DND-41 (cell line): ENCODE results near the gene PHC3.
A peak's percentile ranks its signal among the peaks of the same experiment; 100 is the strongest.

Experiments
- ATAC-seq: fragments of 200-7000 bp; cut with Tn5 transposase; 3 replicates; pipeline ENCODE4 v1.9.1; 2021; ENCODE audit warnings: low read depth; ENCODE audit not compliant: insufficient read depth
- DNase-seq: peaks from one replicate; pipeline ENCODE4 v3.0.0-alpha.2; 2020
- H2AFZ ChIP-seq: 2 replicates; pipeline ENCODE4 v1.6.0; 2012; ENCODE audit warnings: low read depth, low read length
- H3K27ac ChIP-seq: 2 replicates; pipeline ENCODE4 v1.5.1; 2012; ENCODE audit warnings: low read length, inconsistent platforms
- H3K27me3 ChIP-seq: fragments of 200-600 bp; sonication (generic); 2 replicates; pipeline ENCODE4 v1.6.0; 2012; ENCODE audit warnings: low read length, mild to moderate bottlenecking, inconsistent platforms; ENCODE audit not compliant: insufficient read depth, poor library complexity
- H3K36me3 ChIP-seq: 2 replicates; pipeline ENCODE4 v1.5.1; 2012; ENCODE audit warnings: low read length, inconsistent platforms; ENCODE audit not compliant: insufficient read depth
- H3K4me1 ChIP-seq: 2 replicates; pipeline ENCODE4 v1.5.1; 2012; ENCODE audit warnings: mild to moderate bottlenecking, low read length; ENCODE audit not compliant: insufficient read depth
- H3K4me2 ChIP-seq: 2 replicates; pipeline ENCODE4 v1.6.0; 2012; ENCODE audit warnings: mild to moderate bottlenecking, moderate library complexity, low read length, inconsistent platforms; ENCODE audit not compliant: insufficient read depth
- H3K4me3 ChIP-seq, 2 experiments: fragments of 200-600 bp in 1 of 2; shearing (Covaris generic) in 1 of 2; 2 replicates each; pipeline ENCODE4 v1.5.1; 2012 to 2016; ENCODE audit warnings: inconsistent platforms in 2 of 2, low read length in 2 of 2, mild to moderate bottlenecking in 2 of 2, low read depth in 1 of 2, moderate library complexity in 1 of 2
- H3K79me2 ChIP-seq: 2 replicates; pipeline ENCODE4 v1.6.0; 2012; ENCODE audit warnings: low read length, inconsistent platforms; ENCODE audit not compliant: insufficient read depth
- H3K9ac ChIP-seq: 2 replicates; pipeline ENCODE4 v1.6.0; 2012; ENCODE audit warnings: low read depth, mild to moderate bottlenecking, inconsistent platforms, low read length, moderate library complexity
- H3K9me3 ChIP-seq: 2 replicates; pipeline ENCODE4 v1.5.1; 2012; ENCODE audit warnings: low read length, moderate library complexity, mild to moderate bottlenecking, inconsistent platforms; ENCODE audit not compliant: insufficient read depth, severe bottlenecking
- H4K20me1 ChIP-seq: 2 replicates; pipeline ENCODE4 v1.6.0; 2012; ENCODE audit warnings: low read length; ENCODE audit not compliant: insufficient read depth
- EZH2 ChIP-seq: IDR thresholded peaks from 3 replicates; pipeline ENCODE4 v1.6.1; 2012; ENCODE audit warnings: borderline replicate concordance, low read depth, mild to moderate bottlenecking, moderate library complexity, low read length, inconsistent platforms; ENCODE audit not compliant: severe bottlenecking
- TF ChIP-seq, protein P1 (sequence below): IDR thresholded peaks from 2 replicates; pipeline ENCODE4 v1.5.1; 2012; ENCODE audit warnings: borderline replicate concordance, low read length, moderate library complexity, mild to moderate bottlenecking; ENCODE audit not compliant: poor library complexity, severe bottlenecking; ENCODE audit errors: extremely low read depth

PHC3 gene

DNA sequence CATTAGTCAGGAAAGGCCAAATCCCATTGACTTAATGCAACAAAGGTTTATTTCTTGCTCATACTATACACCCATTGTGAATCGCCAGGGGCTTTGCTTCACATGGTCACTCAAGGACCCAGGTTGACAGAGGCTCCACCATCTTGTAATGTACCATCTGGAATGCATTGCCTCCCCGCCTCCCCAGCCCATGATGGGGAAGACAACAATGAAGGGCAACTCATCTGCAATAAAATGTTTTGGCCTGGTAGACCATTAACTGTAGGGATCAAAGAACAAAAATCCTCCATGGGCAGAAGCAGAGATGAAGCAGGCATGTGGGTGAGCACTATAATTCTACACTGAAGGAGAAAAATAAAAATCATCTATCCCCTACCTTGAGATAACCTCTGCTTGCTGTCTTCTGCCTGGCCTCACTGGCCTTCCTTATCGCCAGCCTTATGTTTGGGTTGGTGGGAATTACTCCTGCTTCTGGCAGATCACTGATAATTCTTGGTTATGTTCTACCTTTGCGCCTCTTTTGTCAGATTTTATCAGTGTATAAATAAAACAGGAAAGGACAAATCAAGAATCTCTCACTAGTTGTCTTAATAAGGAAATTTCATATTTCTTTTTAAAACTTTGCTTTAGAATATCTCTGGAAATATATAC lies 106.0 kb downstream of the PHC3 start:
- DNase-seq (no peak), ATAC-seq (no peak)
- H4K20me1 ChIP-seq, result no peaks in the 10 kb centered on the region
- no peak for TF ChIP-seq EZH2
- TF ChIP-seq, protein P1, sequence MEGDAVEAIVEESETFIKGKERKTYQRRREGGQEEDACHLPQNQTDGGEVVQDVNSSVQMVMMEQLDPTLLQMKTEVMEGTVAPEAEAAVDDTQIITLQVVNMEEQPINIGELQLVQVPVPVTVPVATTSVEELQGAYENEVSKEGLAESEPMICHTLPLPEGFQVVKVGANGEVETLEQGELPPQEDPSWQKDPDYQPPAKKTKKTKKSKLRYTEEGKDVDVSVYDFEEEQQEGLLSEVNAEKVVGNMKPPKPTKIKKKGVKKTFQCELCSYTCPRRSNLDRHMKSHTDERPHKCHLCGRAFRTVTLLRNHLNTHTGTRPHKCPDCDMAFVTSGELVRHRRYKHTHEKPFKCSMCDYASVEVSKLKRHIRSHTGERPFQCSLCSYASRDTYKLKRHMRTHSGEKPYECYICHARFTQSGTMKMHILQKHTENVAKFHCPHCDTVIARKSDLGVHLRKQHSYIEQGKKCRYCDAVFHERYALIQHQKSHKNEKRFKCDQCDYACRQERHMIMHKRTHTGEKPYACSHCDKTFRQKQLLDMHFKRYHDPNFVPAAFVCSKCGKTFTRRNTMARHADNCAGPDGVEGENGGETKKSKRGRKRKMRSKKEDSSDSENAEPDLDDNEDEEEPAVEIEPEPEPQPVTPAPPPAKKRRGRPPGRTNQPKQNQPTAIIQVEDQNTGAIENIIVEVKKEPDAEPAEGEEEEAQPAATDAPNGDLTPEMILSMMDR, result no peak
- H3K9me3 ChIP-seq, result peaks cover 2% of the 10 kb centered on the region
- no peaks in the 10 kb centered on the region for H3K36me3 ChIP-seq
- no peak overlapping the region for H3K4me2 ChIP-seq
- H3K4me3 ChIP-seq, result no peak overlapping the region
- H3K79me2 ChIP-seq, result no peaks in the 10 kb centered on the region
- H3K9ac ChIP-seq, result no peak overlapping the region
- H3K4me1 ChIP-seq, result peaks cover 26% of the 10 kb centered on the region
- H2AFZ ChIP-seq, result no peak overlapping the region
- H3K27me3 ChIP-seq, result no peaks in the 10 kb centered on the region
- no peak overlapping the region for H3K27ac ChIP-seq

DNA sequence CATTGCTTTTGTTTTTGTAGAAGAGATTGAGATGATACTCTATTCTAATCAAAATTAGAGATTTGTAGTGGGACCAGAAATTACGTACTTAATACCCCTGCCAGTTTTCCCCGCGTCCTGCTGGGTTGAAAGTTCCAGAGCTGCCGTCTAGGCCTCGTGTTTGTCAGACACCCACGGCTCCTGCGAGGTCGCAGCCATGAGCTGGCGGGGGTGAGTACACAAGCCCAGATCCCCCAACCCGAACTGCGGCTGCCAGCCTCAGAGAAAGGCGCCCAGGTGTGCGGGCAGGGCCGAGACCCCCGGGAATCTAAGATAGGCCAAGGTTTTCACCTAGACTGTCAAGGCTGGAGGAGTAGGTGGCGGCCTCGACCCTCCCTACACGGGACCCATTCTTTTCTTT lies 117.4 kb downstream of the PHC3 start:
- no peak overlapping the region for H3K9ac ChIP-seq
- no peak for TF ChIP-seq EZH2
- TF ChIP-seq, protein P1, result no peak
- H4K20me1 ChIP-seq, result no peaks in the 10 kb centered on the region

DNA sequence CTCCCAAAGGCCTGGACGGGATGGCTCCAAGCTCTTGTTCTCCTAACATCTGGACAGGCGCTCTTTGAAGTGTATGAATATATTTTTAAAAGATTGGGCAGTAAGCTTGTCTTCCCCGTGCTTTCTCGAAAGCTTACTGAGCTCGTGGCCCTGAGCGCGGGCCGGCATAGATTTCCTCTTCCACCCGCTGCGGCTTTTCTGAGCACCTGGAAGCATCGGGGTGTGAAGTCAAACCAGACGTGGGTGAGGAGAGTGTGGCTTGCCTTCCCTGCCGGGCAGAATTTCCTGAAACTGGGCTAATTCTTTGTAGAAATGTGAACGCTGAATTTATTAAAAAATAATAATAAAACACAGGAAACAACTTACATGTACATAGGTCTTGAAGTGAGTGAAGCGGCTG lies 117.8 kb downstream of the PHC3 start:
- Histone ChIP-seq H3K4me3 (no peak overlapping the region), H3K36me3 (no peaks in the 10 kb centered on the region), H3K4me2 (no peak overlapping the region), H3K9me3 (no peaks in the 10 kb centered on the region), H3K4me1 (no peaks in the 10 kb centered on the region), H3K27me3 (no peaks in the 10 kb centered on the region), H3K27ac (no peak overlapping the region), H2AFZ (no peak overlapping the region), H3K9ac (no peak overlapping the region), H4K20me1 (no peaks in the 10 kb centered on the region), H3K79me2 (no peaks in the 10 kb centered on the region)
- DNase-seq (no peak), ATAC-seq (no peak)
- TF ChIP-seq, protein P1, result no peak
- no peak for TF ChIP-seq EZH2

More for the DNA sequence above, 117.4 kb downstream of the PHC3 start:
- Histone ChIP-seq H3K27ac (no peak overlapping the region), H2AFZ (no peak overlapping the region), H3K4me2 (no peak overlapping the region), H3K79me2 (no peaks in the 10 kb centered on the region), H3K36me3 (no peaks in the 10 kb centered on the region), H3K4me3 (no peak overlapping the region), H3K9me3 (no peaks in the 10 kb centered on the region), H3K4me1 (no peaks in the 10 kb centered on the region), H3K27me3 (no peaks in the 10 kb centered on the region)
- DNase-seq (no peak), ATAC-seq (no peak)

DNA sequence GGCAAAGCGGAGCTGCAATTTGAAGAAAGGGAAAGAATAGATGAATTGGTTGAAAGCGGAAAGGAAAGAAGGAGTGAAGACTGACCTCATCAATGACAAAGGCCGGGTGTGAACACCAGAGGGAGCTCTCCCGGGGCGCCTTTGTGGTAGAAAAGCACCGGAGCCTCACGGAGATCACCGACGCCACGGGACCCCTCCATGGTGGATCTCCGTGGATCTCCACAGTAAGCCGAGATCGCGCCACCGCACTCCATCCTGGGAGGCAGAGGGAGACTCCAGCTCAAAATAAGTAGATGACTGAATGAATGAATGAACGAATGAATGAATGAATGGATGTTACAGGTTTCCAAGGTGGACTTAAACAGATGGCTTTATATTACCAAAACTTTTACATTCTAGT lies 118.8 kb downstream of the PHC3 start:
- no peaks in the 10 kb centered on the region for H3K36me3 ChIP-seq
- no peaks in the 10 kb centered on the region for H3K27me3 ChIP-seq
- H3K79me2 ChIP-seq, result no peaks in the 10 kb centered on the region
- H3K9ac ChIP-seq, result no peak overlapping the region
- peaks cover 8% of the 10 kb centered on the region for H3K4me1 ChIP-seq
- H4K20me1 ChIP-seq, result no peaks in the 10 kb centered on the region
- H3K4me3 ChIP-seq, result no peak overlapping the region
- H3K4me2 ChIP-seq, result no peak overlapping the region
- no peaks in the 10 kb centered on the region for H3K9me3 ChIP-seq
- ATAC-seq (no peak), DNase-seq (no peak)
- TF ChIP-seq, protein P1, result peak; percentile 44
- TF ChIP-seq EZH2, result no peak
- H3K27ac ChIP-seq, result no peak overlapping the region
- H2AFZ ChIP-seq, result no peak overlapping the region
